Body of pancreas (tissue), 4 donors: ENCODE data around the gene YOD1. TPM values are rescaled to one million over a fixed set of nuclear protein-coding genes. Genes with fewer than 3 reads are reported as not detected.
"Not testable (repeated sequence)": the region's sequence is repeated elsewhere in the genome, so short reads cannot be mapped to it uniquely, and the experiment has no call there.

Source experiments
- ATAC-seq: fragments of 150-250 bp; one replicate; pipeline ENCODE4 v1.9.1; 2016
- DNase-seq, 4 donors: peaks; one replicate each; pipeline ENCODE4 v3.0.0-alpha.2; 2019
- H3K27ac ChIP-seq, 4 donors: fragments of 200-600 bp; sonication (generic); 1 replicate in 3 of 4; 2 replicates in 1 of 4; pipeline versions ENCODE4 v1.5.1 to v1.6.1; 2016 to 2019; ENCODE audit warnings: mild to moderate bottlenecking in 1 of 4, mixed read lengths in 1 of 4, moderate library complexity in 1 of 4
- H3K27me3 ChIP-seq, 2 donors: fragments of 200-600 bp; sonication (generic); one replicate each; pipeline ENCODE4 v1.6.0; 2016; ENCODE audit warnings: mild to moderate bottlenecking in 1 of 2
- H3K36me3 ChIP-seq, 2 donors: fragments of 200-600 bp; sonication (generic); replicated peaks in 1 of 2; 2 replicates each; pipeline ENCODE4 v1.5.1; 2016; ENCODE audit warnings: low read depth in 2 of 2; ENCODE audit not compliant: insufficient read depth in 1 of 2
- H3K4me1 ChIP-seq: fragments of 200-600 bp; sonication (generic); one replicate; pipeline ENCODE4 v1.6.0; 2016
- H3K4me3 ChIP-seq, 2 donors: fragments of 200-600 bp; sonication (generic); 1 replicate in 1 of 2; 2 replicates in 1 of 2; pipeline ENCODE4 v1.5.1; 2016 to 2019
- H3K9me3 ChIP-seq, 3 donors: fragments of 200-600 bp; sonication (generic); 1 replicate in 2 of 3; 2 replicates in 1 of 3; pipeline ENCODE4 v1.5.1; 2016
- POLR2A ChIP-seq, 3 donors: fragments of 450-650 bp; IDR thresholded peaks; one replicate each; pipeline ENCODE4 v1.6.1; 2016; ENCODE audit warnings: antibody characterized with exemption in 3 of 3, mild to moderate bottlenecking in 2 of 3
- WGBS, 2 donors: methylation state at CpG; one replicate each; pipeline ENCODE4 v1.1.5; 2017; 5-methylcytosine and 5-hydroxymethylcytosine counted together
- intact Hi-C: fragments of 100-400 bp; cut with DNase I; formaldehyde crosslinking; loops from one replicate; pipeline ENCODE4 v1.15.1; 2023
- total RNA-seq, 2 donors: library from RNA; depleted of rRNA; stranded (reverse); fragments of >200 nt; gene quantifications; one replicate each; pipeline ENCODE4 v1.1.0, GENCODE V29; 2016
- TF ChIP-seq, protein P1 (sequence below), 7 experiments: fragments of 450-650 bp in 4 of 7; fragments of 200-600 bp in 3 of 7; sonication (generic) in 3 of 7; IDR thresholded peaks; one replicate each; pipeline ENCODE4 v1.5.1; 2016 to 2019; ENCODE audit warnings: antibody characterized with exemption in 7 of 7

The YOD1 gene
- total RNA-seq, 2 donors from 2014 or later: 5.4 to 5.9 TPM

DNA sequence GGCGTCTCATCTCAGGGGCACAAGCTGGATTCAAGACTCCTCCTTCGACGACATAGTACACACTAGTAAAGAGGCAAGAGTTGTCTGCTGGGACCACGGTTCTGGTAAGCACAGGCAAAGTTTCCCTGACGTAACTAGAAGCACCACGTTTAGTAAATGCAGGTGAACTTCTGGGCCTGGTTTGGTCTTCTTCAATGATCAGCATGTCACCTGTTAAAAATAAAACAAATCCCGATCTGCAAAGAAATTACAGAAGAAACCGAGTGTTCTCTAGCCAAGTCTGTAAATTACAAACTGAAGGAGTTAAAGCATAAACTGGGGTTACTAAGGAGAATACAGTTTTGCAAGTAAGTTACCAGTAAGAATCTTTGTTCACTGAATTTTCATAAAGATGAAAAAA is 1.5 kb downstream of the YOD1 start:
- H3K4me3 ChIP-seq: peak overlapping the region in 1 of 2 donors; percentile 75
- H3K4me1 ChIP-seq: peaks cover 60% of the 10 kb centered on the region
- intact Hi-C loops: no loop called here
- WGBS, 2 donors: 34 to 44% methylated on average over 8 of the region's 8 CpGs
- DNase-seq (no peak), ATAC-seq (no peak)
- no peaks in the 10 kb centered on the region for H3K9me3 ChIP-seq
- H3K27ac ChIP-seq: peak overlapping the region in 2 of 4 donors; percentile 93 to 95
- H3K36me3 ChIP-seq: no peaks in the 10 kb centered on the region
- no peaks in the 10 kb centered on the region for H3K27me3 ChIP-seq
- TF ChIP-seq POLR2A (IDR thresholded peaks at IDR 0.05): no peak
- TF ChIP-seq, protein P1, sequence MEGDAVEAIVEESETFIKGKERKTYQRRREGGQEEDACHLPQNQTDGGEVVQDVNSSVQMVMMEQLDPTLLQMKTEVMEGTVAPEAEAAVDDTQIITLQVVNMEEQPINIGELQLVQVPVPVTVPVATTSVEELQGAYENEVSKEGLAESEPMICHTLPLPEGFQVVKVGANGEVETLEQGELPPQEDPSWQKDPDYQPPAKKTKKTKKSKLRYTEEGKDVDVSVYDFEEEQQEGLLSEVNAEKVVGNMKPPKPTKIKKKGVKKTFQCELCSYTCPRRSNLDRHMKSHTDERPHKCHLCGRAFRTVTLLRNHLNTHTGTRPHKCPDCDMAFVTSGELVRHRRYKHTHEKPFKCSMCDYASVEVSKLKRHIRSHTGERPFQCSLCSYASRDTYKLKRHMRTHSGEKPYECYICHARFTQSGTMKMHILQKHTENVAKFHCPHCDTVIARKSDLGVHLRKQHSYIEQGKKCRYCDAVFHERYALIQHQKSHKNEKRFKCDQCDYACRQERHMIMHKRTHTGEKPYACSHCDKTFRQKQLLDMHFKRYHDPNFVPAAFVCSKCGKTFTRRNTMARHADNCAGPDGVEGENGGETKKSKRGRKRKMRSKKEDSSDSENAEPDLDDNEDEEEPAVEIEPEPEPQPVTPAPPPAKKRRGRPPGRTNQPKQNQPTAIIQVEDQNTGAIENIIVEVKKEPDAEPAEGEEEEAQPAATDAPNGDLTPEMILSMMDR (IDR thresholded peaks at IDR 0.05): no peak

DNA sequence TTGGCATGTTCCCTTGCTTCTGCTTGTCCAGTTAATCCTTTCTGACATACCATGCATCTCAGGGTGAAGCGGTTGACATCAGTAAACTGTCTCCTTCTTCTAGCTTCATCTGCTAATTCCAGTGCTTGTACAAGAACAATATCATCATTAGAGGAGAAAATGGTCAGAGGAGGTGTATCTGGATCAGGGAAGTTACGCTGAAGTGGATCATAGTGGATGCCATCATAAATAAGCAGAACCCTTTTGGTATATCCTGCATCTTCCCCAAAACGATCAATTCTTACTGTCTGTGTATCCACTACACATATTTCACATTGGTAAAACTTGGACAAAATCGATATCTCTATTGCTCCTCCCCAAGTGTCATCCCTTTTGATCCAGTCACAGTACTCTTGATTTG is 2.0 kb downstream of the YOD1 start:
- ATAC-seq (no peak), DNase-seq (no peak)
- H3K4me1 ChIP-seq: peaks cover 59% of the 10 kb centered on the region
- intact Hi-C loops: no loop called here
- H3K27ac ChIP-seq: no peak overlapping the region
- no peaks in the 10 kb centered on the region for H3K9me3 ChIP-seq
- H3K36me3 ChIP-seq: no peaks in the 10 kb centered on the region
- 64 to 71% methylated on average over 4 of the region's 4 CpGs for WGBS, 2 donors
- no peak overlapping the region for H3K4me3 ChIP-seq
- TF ChIP-seq, protein P1 (IDR thresholded peaks at IDR 0.05): no peak
- TF ChIP-seq POLR2A (IDR thresholded peaks at IDR 0.05): no peak
- H3K27me3 ChIP-seq: no peaks in the 10 kb centered on the region

- Histone ChIP-seq H3K9me3 (no peaks in the 10 kb centered on the region), H3K4me1 (peaks cover 53% of the 10 kb centered on the region), H3K27ac (no peak overlapping the region), H3K4me3 (no peak overlapping the region), H3K27me3 (no peaks in the 10 kb centered on the region), H3K36me3 (no peaks in the 10 kb centered on the region)
- ATAC-seq (no peak), DNase-seq (no peak)
- no peak for TF ChIP-seq POLR2A (IDR thresholded peaks at IDR 0.05)
- TF ChIP-seq, protein P1 (IDR thresholded peaks at IDR 0.05): no peak
- WGBS, 2 donors: 72 to 79% methylated on average over 6 of the region's 6 CpGs
- intact Hi-C loops: no loop called here
Measured at GRCh38 chr1:207048041-207048440, 3.0 kb downstream of the YOD1 start.

- Histone ChIP-seq H3K4me3 (no peak overlapping the region), H3K27ac (no peak overlapping the region), H3K27me3 (no peaks in the 10 kb centered on the region), H3K36me3 (no peaks in the 10 kb centered on the region), H3K4me1 (peaks cover 51% of the 10 kb centered on the region), H3K9me3 (no peaks in the 10 kb centered on the region)
- intact Hi-C loops: no loop called here
- DNase-seq (no peak), ATAC-seq (no peak)
- 86 to 92% methylated on average over 1 of the region's 1 CpG for WGBS, 2 donors
- no peak for TF ChIP-seq POLR2A (IDR thresholded peaks at IDR 0.05)
- TF ChIP-seq, protein P1 (IDR thresholded peaks at IDR 0.05): no peak
Measured at GRCh38 chr1:207047505-207047904, 3.5 kb downstream of the YOD1 start.

GRCh38 chr1:207045453-207045852 is 5.6 kb downstream of the YOD1 start:
- H3K4me1 ChIP-seq: peaks cover 36% of the 10 kb centered on the region
- intact Hi-C loops: no loop called here
- H3K27me3 ChIP-seq: no peaks in the 10 kb centered on the region
- no peaks in the 10 kb centered on the region for H3K9me3 ChIP-seq
- H3K36me3 ChIP-seq: no peaks in the 10 kb centered on the region
- ATAC-seq (no peak), DNase-seq (no peak)
- no peak overlapping the region for H3K27ac ChIP-seq
- H3K4me3 ChIP-seq: no peak overlapping the region
- TF ChIP-seq, protein P1 (IDR thresholded peaks at IDR 0.05): no peak
- no peak for TF ChIP-seq POLR2A (IDR thresholded peaks at IDR 0.05)
- WGBS, 2 donors: 62 to 73% methylated on average over 2 of the region's 2 CpGs

DNA sequence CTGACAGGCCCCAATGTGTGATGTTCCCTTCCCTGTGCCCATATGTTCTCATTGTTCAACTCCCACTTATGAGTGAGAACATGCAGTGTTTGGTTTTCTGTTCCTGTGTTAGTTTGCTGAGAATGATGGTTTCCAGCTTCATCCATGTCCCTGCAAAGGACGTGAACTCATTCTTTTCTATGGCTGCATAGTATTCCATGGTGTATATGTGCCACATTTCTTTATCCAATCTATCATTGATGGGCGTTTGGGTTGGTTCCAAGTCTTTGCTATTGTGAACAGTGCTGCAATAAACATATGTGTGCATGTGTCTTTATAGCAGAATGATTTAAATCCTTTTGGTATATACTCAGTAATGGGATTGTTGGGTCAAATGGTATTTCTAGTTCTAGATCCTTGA is 9.6 kb downstream of the YOD1 start:
- H3K9me3 ChIP-seq, ATAC-seq, H3K27me3 ChIP-seq, intact Hi-C loops, H3K36me3 ChIP-seq, H3K27ac ChIP-seq, H3K4me3 ChIP-seq, DNase-seq: not testable (repeated sequence)
- H3K4me1 ChIP-seq: peaks cover 22% of the 10 kb centered on the region
- 82 to 86% methylated on average over 2 of the region's 2 CpGs for WGBS, 2 donors
